SK-N-SH (cell line): ENCODE results near the gene SLC22A23. TPM values are rescaled to one million over a fixed set of nuclear protein-coding genes. Genes with fewer than 3 reads are reported as not detected.

ENCODE experiments used
- CTCF ChIA-PET: fragments of 300-600, 350-600 bp; formaldehyde crosslinking; extraction: SDS; loops from one replicate; lab custom pipeline; 2021; lab: Yijun Ruan, JAX
- POLR2A ChIA-PET: fragments of 350-600 bp; sonication (Branson Sonifier 250); formaldehyde crosslinking; extraction: SDS; loops from one replicate; lab custom pipeline; 2020; ENCODE audit warnings: antibody characterized with exemption, inconsistent platforms; lab: Yijun Ruan, JAX
- DNase-seq: peaks from one replicate; pipeline ENCODE4 v3.0.0; 2012
- H2AFZ ChIP-seq: fragments of 200-600 bp; sonication (generic); 2 replicates; pipeline ENCODE4 v1.8.1; 2016; ENCODE audit warnings: antibody characterized with exemption, mild to moderate bottlenecking, low read depth
- H3F3A ChIP-seq: fragments of 200-600 bp; sonication (generic); replicated peaks from 2 replicates; pipeline ENCODE3; 2016; ENCODE audit warnings: antibody characterized with exemption, mild to moderate bottlenecking; ENCODE audit not compliant: insufficient read depth
- H3K27ac ChIP-seq, 2 experiments: fragments of 200-500 bp in 1 of 2; fragments of 200-600 bp in 1 of 2; sonication (Bioruptor generic) in 1 of 2; sonication (generic), shearing (Covaris generic) in 1 of 2; 2 replicates each; pipeline versions ENCODE4 v1.5.1 to v1.6.1; 2014 to 2016; ENCODE audit warnings: low read depth in 2 of 2, inconsistent platforms in 1 of 2, low read length in 1 of 2, mild to moderate bottlenecking in 1 of 2, mixed read lengths in 1 of 2
- H3K27me3 ChIP-seq: fragments of 200-600 bp; sonication (generic), shearing (Covaris generic); 2 replicates; pipeline ENCODE4 v1.6.1; 2016; ENCODE audit warnings: mixed run types; ENCODE audit not compliant: insufficient read depth
- H3K36me3 ChIP-seq, 2 experiments: fragments of 200-500 bp in 1 of 2; fragments of 200-600 bp in 1 of 2; sonication (Bioruptor generic) in 1 of 2; sonication (generic) in 1 of 2; replicated peaks in 1 of 2; 2 replicates each; pipeline versions ENCODE3 to v1.5.1; 2014 to 2016; ENCODE audit warnings: low read length in 1 of 2, mild to moderate bottlenecking in 1 of 2; ENCODE audit not compliant: insufficient read depth in 2 of 2, control insufficient read depth in 1 of 2
- H3K4me1 ChIP-seq, 2 experiments: fragments of 200-500 bp in 1 of 2; fragments of 200-600 bp in 1 of 2; sonication (Bioruptor generic) in 1 of 2; sonication (generic), shearing (Covaris generic) in 1 of 2; 2 replicates each; pipeline versions ENCODE4 v1.5.1 to v1.6.1; 2014 to 2016; ENCODE audit warnings: low read depth in 1 of 2, low read length in 1 of 2, mixed run types in 1 of 2; ENCODE audit not compliant: insufficient read depth in 2 of 2, control insufficient read depth in 1 of 2
- H3K4me2 ChIP-seq: fragments of 200-600 bp; sonication (generic), shearing (Covaris generic); 2 replicates; pipeline ENCODE4 v1.6.1; 2017; ENCODE audit warnings: mixed run types
- H3K4me3 ChIP-seq, 2 experiments: fragments of 200-500 bp in 1 of 2; fragments of 200-600 bp in 1 of 2; sonication (Bioruptor generic) in 1 of 2; sonication (generic), shearing (Covaris generic) in 1 of 2; 2 replicates each; pipeline versions ENCODE4 v1.5.1 to v1.8.1; 2014 to 2016; ENCODE audit warnings: low read depth in 2 of 2, inconsistent platforms in 1 of 2, low read length in 1 of 2, mild to moderate bottlenecking in 1 of 2, mixed read lengths in 1 of 2, moderate library complexity in 1 of 2
- H3K79me2 ChIP-seq: fragments of 200-600 bp; sonication (generic); 2 replicates; pipeline ENCODE4 v1.8.1; 2017; ENCODE audit warnings: mild to moderate bottlenecking; ENCODE audit not compliant: insufficient read depth
- H3K9ac ChIP-seq: fragments of 200-600 bp; sonication (generic); 2 replicates; pipeline ENCODE4 v1.6.1; 2017; ENCODE audit warnings: mixed run types
- H3K9me2 ChIP-seq: fragments of 200-600 bp; sonication (generic); 2 replicates; pipeline ENCODE4 v1.6.1; 2017; ENCODE audit warnings: mixed run types
- H3K9me3 ChIP-seq: fragments of 200-600 bp; sonication (generic); 2 replicates; pipeline ENCODE4 v1.6.1; 2017; ENCODE audit warnings: mixed run types, mild to moderate bottlenecking, moderate library complexity
- H4K20me1 ChIP-seq: fragments of 200-600 bp; sonication (generic); 2 replicates; pipeline ENCODE4 v1.6.1; 2017; ENCODE audit warnings: mild to moderate bottlenecking, mixed run types; ENCODE audit not compliant: insufficient read depth
- CTCF ChIP-seq: fragments of 200-600 bp; sonication (generic); IDR thresholded peaks from 2 replicates; pipeline ENCODE4 v1.6.1; 2017; ENCODE audit warnings: antibody characterized with exemption, mild to moderate bottlenecking, moderate library complexity
- FOSL2 ChIP-seq: IDR thresholded peaks from 2 replicates; pipeline ENCODE4 v1.4.0; 2012; ENCODE audit warnings: low read depth, mild to moderate bottlenecking, moderate library complexity, borderline replicate concordance
- FOXJ3 ChIP-seq: sonication (generic); formaldehyde crosslinking; IDR thresholded peaks from 2 replicates; pipeline ENCODE4 v1.5.1; 2020; ENCODE audit warnings: mild to moderate bottlenecking, missing genetic modification reagents
- FOXM1 ChIP-seq: IDR thresholded peaks from 2 replicates; pipeline ENCODE4 v1.4.0; 2012; ENCODE audit warnings: low read depth, mild to moderate bottlenecking
- GABPA ChIP-seq: IDR thresholded peaks from 2 replicates; pipeline ENCODE4 v1.4.0; 2012; ENCODE audit warnings: low read depth, mild to moderate bottlenecking
- IRF3 ChIP-seq: fragments of 150-350 bp; IDR thresholded peaks from 2 replicates; pipeline ENCODE4 v1.6.1; 2016; ENCODE audit warnings: mild to moderate bottlenecking, low read depth, low read length
- MAX ChIP-seq: IDR thresholded peaks from 2 replicates; pipeline ENCODE4 v1.4.0; 2012; ENCODE audit warnings: low read depth
- MEF2A ChIP-seq: IDR thresholded peaks from 2 replicates; pipeline ENCODE4 v1.4.0; 2012; ENCODE audit warnings: low read depth, borderline replicate concordance
- NFIC ChIP-seq: IDR thresholded peaks from 2 replicates; pipeline ENCODE4 v1.4.0; 2012; ENCODE audit warnings: borderline replicate concordance
- PBX3 ChIP-seq: IDR thresholded peaks from 2 replicates; pipeline ENCODE4; 2012
- REST ChIP-seq: IDR thresholded peaks from 2 replicates; pipeline ENCODE4 v1.6.1; 2012; ENCODE audit warnings: mild to moderate bottlenecking, low read depth, low read length, moderate library complexity
- SMC3 ChIP-seq: IDR thresholded peaks from 2 replicates; pipeline ENCODE4 v1.6.1; 2012; ENCODE audit warnings: low read depth, low read length, improper control_type of control experiment
- TAF1 ChIP-seq: IDR thresholded peaks from 2 replicates; pipeline ENCODE4 v1.6.1; 2012; ENCODE audit warnings: low read depth, mild to moderate bottlenecking, low read length, moderate library complexity, borderline replicate concordance
- TCF12 ChIP-seq: IDR thresholded peaks from 2 replicates; pipeline ENCODE4 v1.4.0; 2012
- TEAD4 ChIP-seq: IDR thresholded peaks from 2 replicates; pipeline ENCODE4 v1.4.0; 2012; ENCODE audit warnings: mild to moderate bottlenecking, borderline replicate concordance; ENCODE audit not compliant: insufficient read depth
- USF2 ChIP-seq: fragments of 150-350 bp; IDR thresholded peaks from 2 replicates; pipeline ENCODE4 v1.6.1; 2017; ENCODE audit warnings: antibody characterized with exemption, low read length, low read depth, borderline replicate concordance
- WGBS: methylation state at CpG from one replicate; pipeline ENCODE4 v1.1.6; 2017; ENCODE audit warnings: low lambda C conversion rate; 5-methylcytosine and 5-hydroxymethylcytosine counted together
- polyA plus RNA-seq, 3 experiments: library from polyadenylated mRNA; depleted of rRNA; stranded (reverse); fragments of >200 nt; gene quantifications; 2 replicates each; pipeline ENCODE4 v1.2.3, GENCODE V29; 2012

Gene SLC22A23
- polyA plus RNA-seq, 1 of the 3 experiments (the other 2 are of a cell fraction), result not detected

- WGBS, result 81% methylated on average over 11 of the region's 11 CpGs
- no peaks in the 10 kb centered on the region for H4K20me1 ChIP-seq
- ChIA-PET CTCF (interaction anchor here (0.9 kb wide), 1 partner anchor 407 kb away, joined by 3 read pairs; no protein-coding TSS in a partner anchor), POLR2A (no interaction called here)
- H3K9me2 ChIP-seq, result no peaks in the 10 kb centered on the region
- peaks cover 20% of the 10 kb centered on the region for H3K27me3 ChIP-seq
- H3K4me3 ChIP-seq, result no peak overlapping the region
- no peak overlapping the region for H2AFZ ChIP-seq
- H3K9ac ChIP-seq, result no peak overlapping the region
- peaks cover 5 to 11% of the 10 kb centered on the region in 2 experiments; a peak in 2 of 4 replicates for H3K4me1 ChIP-seq
- TF ChIP-seq GABPA (no peak), USF2 (no peak), FOXJ3 (CRISPR knock-in tag) (no peak), MEF2A (no peak), NFIC (no peak), TEAD4 (no peak), MAX (no peak), REST (no peak), TCF12 (no peak), IRF3 (no peak), PBX3 (no peak), FOXM1 (no peak), TAF1 (no peak), CTCF (no peak), SMC3 (no peak), FOSL2 (no peak)
- H3K79me2 ChIP-seq, result no peaks in the 10 kb centered on the region
- no peaks in the 10 kb centered on the region for H3K9me3 ChIP-seq
- DNase-seq, result no peak
- H3K36me3 ChIP-seq, result no peaks in the 10 kb centered on the region
- no peak overlapping the region for H3K27ac ChIP-seq
- H3F3A ChIP-seq, result peaks cover 13% of the 10 kb centered on the region
- H3K4me2 ChIP-seq, result no peak overlapping the region
These were observed 130.5 kb downstream of the SLC22A23 start for GRCh38 chr6:3326184-3326971.
